ENCODE measurements around the gene IL32.
A peak's percentile ranks its signal among the peaks of the same experiment; 100 is the strongest.

IL32 gene

DNA sequence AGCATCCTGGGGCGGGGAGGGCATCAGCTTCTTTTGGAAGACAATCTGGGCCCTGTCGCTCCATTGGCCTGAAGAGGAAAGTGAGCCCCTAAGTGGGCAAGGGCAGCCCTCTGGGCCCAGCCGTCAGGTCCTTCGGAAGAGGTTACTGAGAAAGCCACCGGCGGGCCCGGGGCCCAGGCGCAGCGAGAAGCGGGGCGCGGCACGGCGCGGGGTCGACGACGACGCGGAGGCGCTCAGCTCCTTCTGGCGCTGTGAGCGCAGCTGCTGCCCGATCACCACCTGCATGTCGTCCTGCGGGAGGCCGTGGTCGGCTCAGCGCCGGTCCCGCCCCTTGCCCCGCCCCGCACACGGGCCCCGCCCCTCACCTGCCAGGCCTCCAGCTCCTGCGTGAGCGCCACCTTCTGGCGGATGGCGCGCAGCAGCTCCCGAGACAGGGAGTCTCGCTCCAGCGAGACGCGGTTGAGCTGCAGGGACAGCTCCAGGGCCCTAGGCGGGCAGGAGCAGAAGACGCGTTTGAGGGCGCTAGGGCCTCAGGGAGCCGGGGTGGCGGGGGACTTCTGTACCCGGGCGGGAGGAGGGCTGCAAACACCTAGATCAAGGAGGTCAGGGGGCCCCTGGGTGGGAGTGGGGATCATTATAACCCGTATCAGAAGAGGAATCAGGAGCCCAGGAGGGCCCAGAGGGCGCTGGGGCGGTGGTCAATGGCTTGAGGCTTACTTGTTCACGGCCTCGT is 37.3 kb upstream of the IL32 start:
- DNase-seq = peak; percentile 85 to 91

DNA sequence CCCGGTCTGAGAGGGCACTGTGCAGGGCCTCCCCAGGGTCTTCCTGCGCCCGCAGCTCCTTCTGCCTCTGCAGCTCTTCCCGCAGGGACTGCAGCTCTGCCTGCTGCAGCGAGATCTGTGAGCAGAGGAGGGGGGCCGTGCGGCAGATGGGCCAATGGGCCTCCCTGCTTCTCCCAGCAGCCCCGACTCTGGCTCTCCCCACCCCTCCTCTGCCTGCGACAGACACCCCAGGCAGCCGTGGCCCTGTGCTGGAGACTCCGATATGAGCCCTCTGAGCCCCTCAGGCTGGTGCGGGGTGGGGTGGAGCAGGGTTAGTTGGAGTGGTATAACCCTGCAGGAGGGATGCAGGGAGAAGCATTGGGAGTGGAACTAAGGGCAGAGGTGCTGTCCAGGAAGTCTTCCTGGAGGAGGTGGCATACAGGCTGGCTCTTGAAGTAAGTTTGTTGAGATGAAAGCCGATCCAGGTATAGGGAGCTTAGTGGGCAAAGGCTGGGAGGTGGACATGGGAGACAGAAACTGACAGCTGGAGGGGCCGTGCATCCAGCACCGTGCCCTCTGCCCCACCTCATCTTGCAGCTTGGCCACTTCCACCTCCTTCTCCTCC is 36.6 kb upstream of the IL32 start:
- DNase-seq = no peak

DNA sequence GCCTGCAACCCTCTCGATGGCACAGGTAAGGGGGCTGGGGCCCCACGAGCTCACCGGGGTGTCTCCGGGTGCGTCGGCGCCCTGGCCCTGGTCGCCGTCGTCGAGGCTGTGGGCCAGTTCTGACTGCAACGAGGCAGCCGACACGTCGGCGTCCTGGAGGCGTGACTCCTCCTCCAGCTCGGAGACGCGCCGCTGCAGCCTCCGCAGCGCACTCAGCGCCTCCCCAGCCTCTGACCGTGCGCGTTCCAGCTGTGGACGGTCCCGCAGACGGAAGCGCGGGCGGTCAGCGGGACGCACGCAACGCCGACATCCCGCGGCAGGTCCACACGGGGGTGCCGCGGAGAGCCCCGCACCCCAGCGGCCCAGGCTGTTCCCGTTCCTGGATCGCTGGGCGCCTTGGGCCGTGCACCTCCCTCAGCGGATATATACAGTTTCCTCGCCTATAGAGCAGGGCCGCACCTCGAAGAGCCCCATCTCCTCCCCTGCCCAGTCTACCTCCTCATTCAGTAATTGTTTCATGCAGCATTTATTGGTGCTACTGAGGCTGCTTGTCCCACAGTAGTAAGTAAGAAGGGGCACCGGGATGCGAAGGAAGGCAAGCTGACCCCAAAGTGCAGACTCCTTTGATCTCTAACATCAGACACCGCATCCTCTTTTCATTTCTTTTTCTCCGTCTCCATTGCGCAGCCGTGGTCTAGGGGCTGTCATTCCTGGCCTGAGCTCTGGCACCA is 35.8 kb upstream of the IL32 start:
- DNase-seq = peak in 1 of 2 donors; percentile 51

DNA sequence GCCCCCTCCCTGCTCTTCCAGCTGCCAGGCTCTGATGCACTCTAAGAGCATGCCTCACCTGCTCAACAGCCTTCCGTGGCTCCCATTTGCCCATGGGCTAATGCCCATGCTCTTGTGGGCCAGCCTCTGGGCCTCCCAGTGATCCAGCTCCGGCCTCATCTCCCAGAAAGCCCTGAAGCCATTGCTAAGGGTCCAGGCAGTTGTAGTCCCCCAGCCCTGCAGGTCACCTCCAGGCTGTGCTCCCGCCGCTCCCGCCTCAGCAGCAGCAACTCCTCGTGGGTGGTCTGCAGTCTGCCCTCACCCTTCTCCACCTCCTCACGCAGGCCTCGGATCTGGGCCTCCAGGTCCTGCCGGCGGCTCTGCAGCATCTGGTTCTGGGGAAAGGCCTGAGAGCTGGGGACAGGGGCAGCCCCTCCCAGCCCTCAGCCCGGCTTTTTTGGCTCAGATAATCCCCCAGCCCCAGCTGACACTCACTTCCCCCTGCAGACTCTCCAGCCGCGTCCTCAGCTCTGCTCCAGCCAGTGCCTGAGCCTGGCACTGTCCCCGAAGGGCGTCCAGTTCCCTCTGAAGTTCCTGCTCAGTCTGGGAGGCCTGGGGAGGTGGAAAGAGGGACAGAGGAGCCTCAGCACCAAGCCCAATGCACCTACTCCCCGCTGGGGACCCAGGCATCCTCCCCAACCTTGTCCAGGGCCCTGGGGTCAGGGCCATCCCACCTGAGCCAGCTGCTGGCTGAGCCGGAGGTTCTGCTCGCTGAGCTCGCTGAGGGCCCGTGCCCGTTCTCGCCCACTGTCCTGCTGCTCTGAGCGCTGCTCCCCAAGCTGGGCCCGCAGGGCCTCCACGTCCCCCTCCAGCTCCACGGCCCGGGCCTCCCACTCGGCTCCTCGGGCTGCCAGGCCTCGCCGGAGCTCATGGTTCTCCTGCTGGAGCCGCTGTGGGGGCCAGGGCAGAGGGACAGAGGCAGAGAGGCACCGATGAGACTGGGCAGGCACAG is 34.9 kb upstream of the IL32 start:
- no peak for DNase-seq

DNA sequence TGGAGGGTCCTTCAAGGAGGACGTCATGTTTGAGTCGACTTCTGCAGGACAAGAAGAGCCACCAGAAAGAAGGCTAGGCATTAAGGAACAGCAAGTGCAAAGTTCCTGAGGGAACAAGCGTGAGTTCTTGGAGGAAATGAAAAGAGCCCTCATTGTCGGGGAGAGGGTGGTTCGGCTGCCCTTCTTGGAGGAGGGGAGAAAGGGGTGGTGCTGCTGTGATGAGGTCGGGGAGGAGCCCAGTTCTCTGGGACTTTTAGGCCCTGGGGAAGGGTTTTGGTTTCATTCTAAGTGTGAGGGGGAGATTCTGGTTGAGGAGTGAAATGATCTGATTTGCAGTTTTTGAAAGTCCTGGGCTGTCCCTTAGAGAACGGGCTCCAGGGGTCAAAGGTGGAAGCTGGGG is 32.8 kb upstream of the IL32 start:
- no peak for DNase-seq

DNA sequence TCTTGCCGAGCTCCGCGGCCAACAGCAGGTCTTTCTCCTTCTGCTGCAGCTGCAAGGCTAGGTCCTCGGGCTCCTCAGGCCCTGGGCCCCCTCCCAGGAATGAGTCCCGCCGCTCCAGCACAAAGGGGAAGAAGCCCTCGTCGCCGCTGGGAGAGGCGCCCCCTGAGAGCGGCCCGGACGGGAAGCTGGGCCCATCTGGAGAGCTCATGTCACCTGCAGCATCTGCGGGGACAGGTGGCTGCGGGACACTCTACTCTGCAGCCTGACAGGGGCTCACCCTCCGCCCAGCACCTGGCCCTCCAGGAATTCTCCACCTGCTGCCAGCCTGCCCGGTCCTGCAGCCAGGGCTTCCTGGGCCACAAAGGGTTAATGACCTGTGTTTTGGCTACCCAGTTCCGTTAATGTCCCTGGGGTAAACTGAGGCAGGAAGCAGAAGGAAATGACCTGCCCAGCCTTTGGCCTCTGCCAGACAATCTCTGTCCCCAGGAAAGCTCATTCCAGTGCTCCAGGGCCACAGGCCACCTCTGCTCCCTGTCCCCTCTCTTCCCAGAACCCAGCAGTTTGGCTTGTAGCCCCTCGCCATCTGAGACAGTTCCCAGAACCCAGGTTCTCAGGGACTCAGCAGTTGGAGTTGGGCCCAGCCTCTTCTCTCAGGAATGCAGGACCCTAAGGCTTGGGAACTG is 30.0 kb upstream of the IL32 start:
- DNase-seq = no peak

DNA sequence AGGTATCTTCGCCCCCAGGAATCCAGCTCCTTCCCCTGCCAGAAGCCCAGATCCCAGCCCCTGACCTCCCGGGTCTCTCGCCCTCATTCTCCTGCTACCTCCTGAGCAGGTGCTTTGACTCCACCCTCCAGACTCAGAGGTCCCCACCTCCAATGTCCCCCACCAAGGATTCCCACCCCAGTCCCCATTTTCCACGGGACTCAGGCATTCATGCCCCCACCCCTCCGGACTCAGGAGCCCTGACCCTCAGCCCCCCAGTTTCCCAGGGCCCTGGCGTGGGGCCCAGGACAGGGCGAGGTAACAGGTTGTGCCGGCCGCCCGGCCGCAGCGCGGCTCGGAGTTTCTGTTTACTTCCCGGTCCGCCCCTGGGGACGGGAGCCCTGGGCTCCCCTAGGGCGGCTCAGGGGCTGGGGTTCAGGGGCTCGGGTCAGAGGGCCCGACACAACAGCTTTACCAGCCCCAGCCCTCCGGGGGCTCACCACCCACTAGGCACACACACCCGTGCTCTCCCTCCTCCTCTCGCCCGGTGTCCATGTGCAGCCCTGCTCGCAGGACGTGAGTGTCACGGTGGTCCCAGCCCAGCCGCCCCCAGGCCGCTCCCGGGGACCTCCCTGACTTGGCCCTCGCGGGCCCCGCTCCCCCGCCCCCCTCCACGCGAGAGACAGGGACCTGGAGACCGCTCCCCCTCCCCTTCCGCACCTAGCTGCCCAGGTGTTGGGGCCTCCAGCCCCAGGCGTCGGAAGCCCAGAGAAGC is 29.3 kb upstream of the IL32 start:
- DNase-seq = no peak

GRCh38 chr16:3036726-3037315 is 28.6 kb upstream of the IL32 start, which contains the start of gene BICDL2:
Gene BICDL2 (minus strand): TSS chr16:3036944. CDS start chr16:3035496, 1,448 bp downstream.
- DNase-seq = no peak

DNA sequence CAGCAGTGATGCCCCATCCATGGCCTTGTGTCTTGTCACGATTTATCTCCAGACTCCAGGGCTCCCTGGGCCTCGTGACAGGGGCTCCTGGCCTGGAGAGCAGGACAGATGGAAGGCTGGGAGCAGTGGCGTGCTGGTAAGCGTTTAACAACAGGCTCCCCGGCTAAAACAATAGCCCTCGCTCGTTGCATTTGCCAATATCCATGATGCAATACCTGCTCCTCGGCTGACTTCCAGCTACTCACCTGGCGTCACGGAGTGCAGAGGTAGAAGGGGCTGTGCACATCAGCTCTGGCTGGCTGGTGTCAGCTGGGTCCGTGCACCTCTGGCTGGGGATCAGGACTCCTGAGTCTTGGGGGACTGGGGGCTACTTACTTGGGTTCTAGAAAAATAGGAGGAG is 27.2 kb upstream of the IL32 start:
- no peak for DNase-seq

DNA sequence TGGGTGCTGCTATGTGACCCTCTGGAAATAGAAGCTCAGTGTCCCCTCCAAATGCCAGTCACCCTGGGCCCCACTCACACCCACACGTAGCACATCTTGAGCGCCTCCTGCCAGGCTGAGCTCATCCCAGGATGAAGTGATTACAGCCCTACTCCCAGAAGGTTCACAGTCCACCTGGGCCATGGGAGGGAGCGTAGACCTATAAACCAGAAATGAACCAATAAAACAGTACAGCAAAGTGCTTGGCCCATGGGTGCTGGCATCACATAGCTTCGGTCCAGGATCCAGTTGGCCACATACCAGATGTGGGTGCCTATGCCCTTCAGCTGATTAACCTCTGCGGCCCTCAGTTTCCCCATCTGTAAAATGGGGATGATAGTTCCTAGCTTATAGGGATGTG is 26.5 kb upstream of the IL32 start:
- DNase-seq = no peak

DNA sequence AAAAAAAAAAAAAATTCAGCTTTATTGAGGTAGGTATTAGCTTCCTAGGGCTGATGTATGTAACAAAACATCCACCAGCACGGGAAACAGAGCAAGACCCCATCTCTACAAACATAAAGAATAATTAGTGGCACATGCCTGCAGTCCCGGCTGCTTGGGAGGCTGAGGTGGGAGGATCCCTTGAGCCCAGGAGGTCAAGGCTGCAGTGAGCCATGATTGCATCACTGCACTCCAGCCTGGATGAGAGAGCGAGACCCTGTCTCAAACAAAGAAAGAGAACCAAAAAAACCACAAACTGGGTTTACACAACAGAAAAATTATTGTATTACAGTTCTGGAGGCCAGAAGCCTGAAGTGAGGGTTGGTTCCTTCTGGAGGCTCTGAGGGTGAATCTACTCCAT is 23.1 kb upstream of the IL32 start:
- DNase-seq = no peak

DNA sequence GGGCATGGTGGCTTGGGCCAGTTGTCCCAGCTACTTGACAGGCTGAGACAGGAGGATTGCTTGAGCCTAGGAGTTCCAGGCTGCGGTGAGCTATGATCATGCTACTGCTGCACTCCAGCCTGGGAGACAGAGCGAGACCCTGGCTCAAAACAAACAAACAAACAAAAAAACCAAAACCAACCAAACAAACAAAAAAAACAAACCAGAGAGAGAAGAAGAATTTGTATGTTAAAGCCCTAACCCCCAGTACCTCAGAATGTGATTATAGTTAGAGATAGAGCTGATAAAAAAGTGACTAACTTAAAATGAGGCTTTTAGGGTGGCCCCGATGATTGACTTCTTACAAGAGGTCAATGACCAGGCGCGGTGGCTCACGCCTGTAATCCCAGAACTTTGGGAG is 20.7 kb upstream of the IL32 start:
- DNase-seq = no peak

DNA sequence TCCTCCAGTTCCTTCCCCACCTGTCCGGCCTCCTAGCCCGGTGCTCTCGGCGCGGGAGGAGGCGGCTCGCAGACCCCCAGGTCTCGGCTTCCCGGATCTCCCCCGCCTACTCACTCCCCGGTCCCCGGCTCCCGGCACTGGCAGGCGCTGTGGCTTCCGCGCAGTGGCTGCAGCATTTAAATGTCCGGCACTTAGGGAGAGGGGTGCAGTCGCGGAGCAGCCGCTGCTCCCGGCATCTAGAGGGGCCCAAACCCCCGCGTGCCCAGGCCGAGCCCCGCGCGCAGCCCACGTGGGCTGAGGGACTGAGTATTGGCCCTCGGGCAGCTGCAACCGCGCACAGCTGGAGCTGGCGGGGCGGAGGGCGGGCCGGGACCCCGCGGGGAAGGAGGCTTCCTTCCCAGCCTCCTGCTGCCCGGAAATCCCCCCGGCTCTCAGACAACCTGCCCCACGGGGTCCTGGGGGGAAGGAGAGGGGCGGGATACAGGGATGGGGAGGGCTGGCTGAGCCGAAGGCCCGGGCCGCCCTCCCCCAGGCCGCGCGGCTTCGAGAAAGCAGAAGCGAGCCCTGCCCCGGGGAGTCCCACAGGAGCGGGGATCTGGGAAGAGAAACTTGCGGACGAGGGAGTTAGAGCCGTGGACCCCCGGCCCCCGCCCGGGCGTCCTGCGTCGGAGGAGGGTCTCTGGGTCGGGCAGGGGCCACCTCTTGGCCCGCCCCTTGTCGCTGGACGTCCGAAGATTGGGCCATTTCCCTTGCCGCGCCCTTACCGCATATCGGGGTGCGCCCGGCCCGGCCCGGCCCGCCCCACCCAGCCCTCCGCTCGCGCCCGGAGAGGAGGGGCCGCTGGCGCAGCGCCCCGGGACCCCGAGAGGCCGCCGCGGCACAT is 19.4 kb upstream of the IL32 start, which contains the start of gene MMP25:
TSS of gene MMP25 (plus strand) at position 804 of the 883 bp plus-strand sequence. CDS start 357 bp downstream, outside the sequence.
- no peak for DNase-seq

GRCh38 chr16:3046641-3047386 is 18.6 kb upstream of the IL32 start:
- no peak for DNase-seq

GRCh38 chr16:3047387-3047720 is 18.1 kb upstream of the IL32 start:
- no peak for DNase-seq

DNA sequence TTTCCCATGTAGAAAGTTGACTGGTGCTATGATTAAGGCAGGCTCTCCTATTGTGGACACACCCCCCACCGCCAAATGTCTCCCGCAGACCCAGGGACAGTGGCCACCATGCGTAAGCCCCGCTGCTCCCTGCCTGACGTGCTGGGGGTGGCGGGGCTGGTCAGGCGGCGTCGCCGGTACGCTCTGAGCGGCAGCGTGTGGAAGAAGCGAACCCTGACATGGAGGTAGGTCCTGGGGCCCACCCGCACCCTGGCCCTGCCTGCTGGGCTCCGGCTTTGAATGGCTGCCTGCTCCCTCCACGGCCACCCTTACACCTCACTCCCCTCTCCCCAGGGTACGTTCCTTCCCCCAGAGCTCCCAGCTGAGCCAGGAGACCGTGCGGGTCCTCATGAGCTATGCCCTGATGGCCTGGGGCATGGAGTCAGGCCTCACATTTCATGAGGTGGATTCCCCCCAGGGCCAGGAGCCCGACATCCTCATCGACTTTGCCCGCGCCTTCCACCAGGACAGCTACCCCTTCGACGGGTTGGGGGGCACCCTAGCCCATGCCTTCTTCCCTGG is 15.4 kb upstream of the IL32 start:
- DNase-seq = no peak

DNA sequence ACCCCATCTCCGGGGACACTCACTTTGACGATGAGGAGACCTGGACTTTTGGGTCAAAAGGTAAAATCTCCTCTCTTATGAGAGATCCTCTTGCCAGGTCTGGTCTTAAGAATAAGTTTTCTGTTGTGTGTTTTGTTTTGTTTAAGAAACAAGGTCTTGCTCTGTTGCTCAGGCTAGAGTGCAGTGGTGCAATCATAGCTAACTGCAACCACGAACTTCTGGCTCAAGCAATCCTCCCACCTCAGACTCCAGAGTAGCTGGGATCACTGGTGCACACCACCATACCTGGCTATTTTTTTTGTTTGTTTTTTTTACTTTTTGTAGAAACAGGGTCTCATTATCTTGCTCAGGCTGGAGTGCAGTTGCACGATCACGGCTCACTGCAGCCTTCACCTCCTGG is 15.0 kb upstream of the IL32 start:
- no peak for DNase-seq

GRCh38 chr16:3051009-3051408 is 14.4 kb upstream of the IL32 start:
- no peak for DNase-seq

DNA sequence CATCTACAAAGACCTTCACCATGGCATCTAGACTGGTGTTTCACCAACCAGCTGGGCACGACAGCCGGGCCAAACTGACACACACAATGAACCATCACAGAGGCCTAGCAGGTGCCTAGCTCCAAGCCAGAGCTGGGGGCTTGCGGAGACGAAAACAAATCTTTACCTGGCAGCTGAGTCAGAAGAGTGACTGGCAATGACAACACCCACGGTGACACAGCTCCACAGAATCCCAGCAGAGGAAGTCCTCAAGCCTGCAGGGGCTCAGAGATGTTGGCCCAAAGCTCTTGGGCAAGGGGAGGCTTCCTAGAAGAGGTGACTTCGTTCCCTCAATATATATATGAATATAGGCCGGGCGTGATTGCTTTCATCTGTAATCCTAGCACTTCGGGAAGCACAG is 13.9 kb upstream of the IL32 start:
- peak in 1 of 2 donors; percentile 44 for DNase-seq
